Lung microvascular endothelial cell (primary cell): ENCODE results near the gene CCDC184. TPM values are rescaled to one million over a fixed set of nuclear protein-coding genes. Genes with fewer than 3 reads are reported as not detected.
"Not testable (repeated sequence)": the region's sequence is repeated elsewhere in the genome, so short reads cannot be mapped to it uniquely, and the experiment has no call there.

Experiments used
- DNase-seq, 2 donors: peaks; one replicate each; pipeline versions ENCODE4 v3.0.0 to v3.0.0-alpha.2; 2010; ENCODE audit warnings: low read depth in 2 of 2
- total RNA-seq: library from RNA; depleted of rRNA; stranded (reverse); fragments of >200 nt; gene quantifications from 2 replicates; pipeline ENCODE4 v1.2.1, GENCODE V29; 2014

Gene CCDC184
- total RNA-seq, 1 donor from 2014 or later, result not detected

DNA sequence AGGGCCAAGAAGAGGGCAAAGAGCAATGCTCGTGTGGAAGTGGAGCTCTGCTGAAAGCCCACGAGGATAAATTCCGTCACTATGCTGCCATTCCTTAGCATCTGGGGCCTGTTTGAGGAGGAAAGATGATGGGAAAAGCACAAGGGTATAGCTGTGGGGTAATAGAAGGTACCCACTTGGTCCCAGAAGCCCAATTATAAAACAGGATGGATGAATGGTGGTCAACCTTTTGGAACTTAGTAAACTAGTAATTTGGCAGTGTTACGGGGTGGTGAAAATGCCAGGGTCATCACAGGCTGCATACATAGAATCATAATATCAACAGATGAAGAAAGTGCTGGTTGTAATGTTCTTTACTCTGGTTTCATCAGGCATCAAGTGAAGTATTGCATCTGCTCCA is 19.7 kb downstream of the CCDC184 start, which contains the start of gene OR10AD1:
OR10AD1 (minus strand) TSS at position 101 of the 400 bp plus-strand sequence; CDS start at position 101, 0 bp downstream.
- no peak for DNase-seq

DNA sequence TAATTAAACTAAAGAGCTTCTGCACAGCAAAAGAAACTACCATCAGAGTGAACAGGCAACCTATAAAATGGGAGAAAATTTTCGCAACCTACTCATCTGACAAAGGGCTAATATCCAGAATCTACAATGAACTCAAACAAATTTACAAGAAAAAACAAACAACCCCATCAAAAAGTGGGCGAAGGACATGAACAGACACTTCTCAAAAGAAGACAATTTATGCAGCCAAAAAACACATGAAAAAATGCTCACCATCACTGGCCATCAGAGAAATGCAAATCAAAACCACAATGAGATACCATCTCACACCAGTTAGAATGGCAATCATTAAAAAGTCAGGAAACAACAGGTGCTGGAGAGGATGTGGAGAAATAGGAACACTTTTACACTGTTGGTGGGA is 26.1 kb downstream of the CCDC184 start:
- DNase-seq, result not testable (repeated sequence)

DNA sequence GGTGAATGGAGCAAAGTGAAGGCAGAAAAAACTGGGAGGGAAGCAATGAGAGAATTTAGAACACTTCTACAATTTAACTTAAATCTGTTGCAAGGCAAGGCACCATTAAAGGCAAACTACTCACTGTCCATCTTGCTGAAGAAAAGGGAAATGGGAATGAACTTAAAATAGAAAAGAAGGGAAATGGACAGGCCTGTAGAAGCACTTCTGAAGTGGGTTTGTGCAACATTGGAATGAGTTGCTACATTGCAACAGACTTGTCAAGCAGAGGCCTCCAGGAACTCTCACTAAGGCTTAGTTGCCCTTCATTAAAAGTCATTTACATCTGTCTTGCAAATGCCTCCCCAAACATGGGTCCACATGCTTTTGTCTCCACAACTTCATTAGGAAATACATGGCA is 33.3 kb downstream of the CCDC184 start:
- DNase-seq, result no peak

DNA sequence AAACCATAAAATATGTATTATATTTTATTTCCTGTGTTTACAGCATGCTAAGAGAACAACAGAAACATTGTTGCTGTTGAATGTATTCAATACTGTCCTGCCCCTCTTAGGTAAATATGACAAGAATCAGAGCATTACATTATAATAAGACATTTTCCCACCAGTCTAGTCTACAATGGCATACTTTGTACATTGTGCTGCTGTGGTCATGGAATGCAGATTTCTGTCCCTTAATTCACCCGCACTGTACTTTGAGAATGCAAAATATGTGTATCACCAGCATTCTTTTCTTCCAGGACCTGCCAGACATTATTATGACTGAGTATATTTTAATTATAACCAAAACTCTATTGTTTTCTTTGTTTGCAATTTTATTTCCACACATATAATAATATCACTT is 36.2 kb downstream of the CCDC184 start:
- no peak for DNase-seq

DNA sequence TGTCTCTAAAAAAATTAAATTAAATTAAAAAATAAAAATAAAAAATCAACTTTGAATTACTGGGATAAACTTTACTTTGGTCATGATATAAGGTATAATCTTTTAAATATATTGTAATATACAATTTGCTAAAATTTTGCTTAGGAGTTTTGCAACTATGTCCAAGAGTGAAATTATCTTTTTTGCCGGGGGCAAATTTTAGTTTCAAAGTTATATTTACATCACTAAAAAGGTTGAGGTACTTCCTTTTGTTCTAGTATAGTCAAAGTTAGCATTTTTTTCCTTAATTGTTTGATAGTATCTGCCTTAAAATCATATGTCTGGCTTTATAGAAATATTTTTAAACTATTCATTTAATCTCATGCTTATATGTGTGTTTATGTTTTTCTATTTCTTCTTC is 37.3 kb downstream of the CCDC184 start:
- DNase-seq, result no peak

DNA sequence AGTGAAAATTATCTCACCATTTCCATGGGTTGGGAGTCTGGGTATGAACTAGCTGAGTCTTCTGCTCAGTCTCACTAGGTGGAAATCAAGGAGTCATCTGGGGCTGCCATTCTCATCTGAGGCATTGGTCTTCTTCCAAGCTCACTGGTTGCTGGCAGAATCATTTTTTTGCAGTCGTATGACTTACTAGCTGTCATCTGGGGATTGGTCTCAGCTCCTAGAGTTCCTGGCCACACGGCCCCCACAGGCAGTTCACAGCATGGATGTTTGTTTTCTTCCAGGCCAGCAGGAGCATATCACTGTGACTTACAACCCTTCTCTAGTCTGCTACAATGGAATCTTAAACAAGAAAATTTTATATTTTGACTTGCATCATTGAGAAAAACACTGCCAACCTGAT is 38.2 kb downstream of the CCDC184 start:
- no peak for DNase-seq

DNA sequence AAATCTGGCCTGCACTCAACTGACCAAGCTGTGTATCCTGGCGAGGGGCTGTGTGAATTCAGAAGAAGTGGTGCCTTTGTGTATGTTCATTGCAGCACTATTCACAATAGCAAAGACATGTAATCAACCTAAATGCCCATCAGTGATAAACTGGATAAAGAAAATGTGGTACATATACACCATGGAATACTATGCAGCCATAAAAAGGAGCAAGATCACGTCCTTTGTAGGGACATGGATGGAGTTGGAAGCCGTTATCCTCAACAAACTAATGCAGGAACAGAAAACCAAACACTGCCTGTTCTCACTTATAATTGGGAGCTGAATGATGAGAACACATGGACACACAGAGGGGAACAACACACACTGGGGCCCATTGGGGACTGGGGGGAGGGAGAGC is 41.1 kb downstream of the CCDC184 start:
- not testable (repeated sequence) for DNase-seq

DNA sequence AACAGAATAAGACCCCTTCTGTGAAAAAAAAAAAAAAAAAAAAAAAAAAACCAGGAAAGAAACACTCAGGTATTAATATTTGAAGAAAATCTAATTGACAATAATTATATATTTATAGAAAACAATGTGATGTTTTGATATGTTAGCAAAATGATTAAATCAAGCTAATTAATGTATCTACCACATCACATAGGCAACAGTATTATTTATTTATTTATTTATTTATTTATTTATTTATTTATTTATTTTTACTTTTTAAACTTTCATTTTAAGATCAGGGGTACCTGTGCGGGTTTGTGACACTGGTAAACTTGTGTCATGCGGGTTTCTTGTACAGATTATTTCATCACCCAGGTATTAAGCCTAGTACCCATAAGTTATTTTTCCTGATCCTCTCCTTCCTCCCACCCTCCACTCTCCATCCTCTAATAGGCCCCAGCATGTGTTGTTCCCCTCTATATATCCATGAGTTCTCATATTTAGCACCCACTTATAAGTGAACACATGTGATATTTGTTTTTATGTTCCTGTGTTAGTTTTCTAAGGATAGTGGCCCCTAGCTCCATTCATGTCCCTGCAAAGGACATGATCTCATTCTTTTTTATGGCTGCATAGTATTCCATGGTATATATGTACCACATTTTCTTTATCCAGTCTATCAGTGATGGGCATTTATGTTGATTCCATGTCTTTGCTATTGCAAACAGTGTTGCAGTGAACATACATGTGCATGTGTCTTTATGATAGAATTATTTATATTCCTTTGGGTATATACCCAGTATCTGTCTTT is 47.9 kb downstream of the CCDC184 start:
- not testable (repeated sequence) for DNase-seq

Other genes with a start within 250 kb of the CCDC184 start
- 36.1 and 49.5 TPM in 2 replicates for gene TMEM106C, start 220.0 kb upstream of the CCDC184 start, total RNA-seq
- gene COL2A1, start 179.2 kb upstream of the CCDC184 start, total RNA-seq, result not detected in 2 replicates
- gene SENP1, start 77.6 kb upstream of the CCDC184 start, total RNA-seq, result 8.3 and 8.9 TPM in 2 replicates
- gene PFKM, start 64.3 kb upstream of the CCDC184 start, total RNA-seq, result 30.4 and 38.6 TPM in 2 replicates
- gene ASB8, start 26.1 kb upstream of the CCDC184 start, total RNA-seq, result 11.1 and 16.7 TPM in 2 replicates
- not detected in 2 replicates for gene OR10AD1, start 19.6 kb downstream of the CCDC184 start, total RNA-seq
- 0.22 and 0.99 TPM in 2 replicates for gene ZNF641, start 167.3 kb downstream of the CCDC184 start, total RNA-seq